Loucy (cell line): ENCODE data around the gene YOD1.

ENCODE experiments used
- EZH2phosphoT487 ChIP-seq: fragments of 200-600 bp; IDR thresholded peaks from 2 replicates; pipeline ENCODE4 v1.6.1; 2018; ENCODE audit warnings: antibody characterized with exemption, mild to moderate bottlenecking, moderate library complexity, borderline replicate concordance
- TF ChIP-seq, protein P1 (sequence below): fragments of 200-600 bp; sonication (generic); conservative IDR thresholded peaks from 2 replicates; pipeline ENCODE4 v1.5.1; 2014; ENCODE audit warnings: mild to moderate bottlenecking, antibody characterized with exemption, low read length

DNA sequence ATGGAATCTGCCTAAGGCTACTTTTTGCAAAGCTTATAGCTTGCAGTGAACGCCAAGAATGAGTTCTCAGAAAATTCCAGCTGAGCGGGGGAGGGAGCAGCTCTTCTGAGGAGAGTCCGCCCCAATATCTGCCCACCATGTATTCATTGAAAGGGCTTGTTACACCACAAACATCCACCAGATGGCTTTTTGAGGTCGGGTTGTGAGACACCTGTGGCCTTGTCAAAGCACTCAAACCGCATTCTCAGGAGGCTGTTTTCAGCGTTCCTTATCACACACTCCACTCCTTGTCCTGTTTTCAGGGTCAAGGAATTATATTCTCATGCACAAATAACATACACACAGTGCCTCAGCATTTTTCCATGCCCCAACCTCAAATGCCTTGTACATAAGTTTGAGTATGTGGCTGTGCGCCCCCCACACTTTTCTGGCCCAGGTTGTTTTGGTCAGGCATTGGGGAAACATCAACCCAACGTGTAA, 33.7 kb upstream of the YOD1 start:
- TF ChIP-seq, protein P1, sequence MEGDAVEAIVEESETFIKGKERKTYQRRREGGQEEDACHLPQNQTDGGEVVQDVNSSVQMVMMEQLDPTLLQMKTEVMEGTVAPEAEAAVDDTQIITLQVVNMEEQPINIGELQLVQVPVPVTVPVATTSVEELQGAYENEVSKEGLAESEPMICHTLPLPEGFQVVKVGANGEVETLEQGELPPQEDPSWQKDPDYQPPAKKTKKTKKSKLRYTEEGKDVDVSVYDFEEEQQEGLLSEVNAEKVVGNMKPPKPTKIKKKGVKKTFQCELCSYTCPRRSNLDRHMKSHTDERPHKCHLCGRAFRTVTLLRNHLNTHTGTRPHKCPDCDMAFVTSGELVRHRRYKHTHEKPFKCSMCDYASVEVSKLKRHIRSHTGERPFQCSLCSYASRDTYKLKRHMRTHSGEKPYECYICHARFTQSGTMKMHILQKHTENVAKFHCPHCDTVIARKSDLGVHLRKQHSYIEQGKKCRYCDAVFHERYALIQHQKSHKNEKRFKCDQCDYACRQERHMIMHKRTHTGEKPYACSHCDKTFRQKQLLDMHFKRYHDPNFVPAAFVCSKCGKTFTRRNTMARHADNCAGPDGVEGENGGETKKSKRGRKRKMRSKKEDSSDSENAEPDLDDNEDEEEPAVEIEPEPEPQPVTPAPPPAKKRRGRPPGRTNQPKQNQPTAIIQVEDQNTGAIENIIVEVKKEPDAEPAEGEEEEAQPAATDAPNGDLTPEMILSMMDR: peak; percentile 71
- TF ChIP-seq EZH2phosphoT487: no peak
